Measurements from ENCODE around the gene COL26A1.
"Not testable (repeated sequence)": the region's sequence is repeated elsewhere in the genome, so short reads cannot be mapped to it uniquely, and the experiment has no call there.

COL26A1 gene

GRCh38 chr7:101362334-101363195, at the start of gene COL26A1:
Gene COL26A1, plus strand, starts transcription at chr7:101362875. Its CDS starts 158 bp downstream, at chr7:101363033.
- DNase-seq: no peak

GRCh38 chr7:101315336-101315735, 47.3 kb upstream of the COL26A1 start:
- no peak for DNase-seq

DNA sequence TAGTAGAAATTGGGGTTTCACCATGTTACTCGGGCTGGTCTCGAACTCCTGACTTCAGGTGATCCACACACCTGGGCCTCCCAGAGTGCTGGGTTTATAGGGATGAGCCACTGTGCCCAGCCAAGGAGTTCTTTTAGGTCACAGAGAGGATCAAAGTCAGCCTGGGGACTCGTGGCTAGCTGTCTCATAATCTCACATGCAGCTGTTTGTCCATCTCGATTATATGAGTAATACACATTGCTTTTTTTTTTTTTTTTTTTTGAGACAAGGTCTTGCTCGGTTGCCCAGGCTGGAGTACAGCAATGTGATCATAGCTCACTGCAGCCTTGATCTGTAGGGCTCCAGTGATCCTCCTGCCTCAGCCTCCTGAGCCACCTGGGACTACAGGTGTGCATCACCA, 43.3 kb upstream of the COL26A1 start:
- no peak for DNase-seq

- peak; percentile 55 for DNase-seq
Measured at GRCh38 chr7:101321491-101322401, 40.9 kb upstream of the COL26A1 start, which contains the start of gene IFT22. Gene IFT22, minus strand, starts transcription at chr7:101321812. Its CDS starts 103 bp downstream, at chr7:101321709.

DNA sequence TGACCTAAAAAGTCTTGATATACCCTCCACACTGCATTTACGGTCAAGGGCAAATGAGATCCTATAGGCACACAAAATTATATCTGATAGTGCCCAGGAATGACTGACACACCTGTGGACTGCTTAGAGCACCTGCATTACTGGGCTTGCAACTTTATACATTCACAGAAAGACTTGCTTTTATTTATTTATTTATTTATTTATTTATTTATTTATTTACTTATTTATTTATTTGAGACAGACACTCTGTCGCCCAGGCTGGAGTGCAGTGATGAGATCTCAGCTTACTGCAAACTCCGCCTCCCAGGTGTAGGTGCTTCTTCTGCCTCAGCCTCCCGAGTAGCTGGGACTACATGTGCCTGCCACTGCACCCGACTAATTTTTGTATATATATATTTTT, 34.5 kb upstream of the COL26A1 start:
- no peak for DNase-seq

GRCh38 chr7:101330011-101330484, 32.6 kb upstream of the COL26A1 start:
- no peak for DNase-seq

DNA sequence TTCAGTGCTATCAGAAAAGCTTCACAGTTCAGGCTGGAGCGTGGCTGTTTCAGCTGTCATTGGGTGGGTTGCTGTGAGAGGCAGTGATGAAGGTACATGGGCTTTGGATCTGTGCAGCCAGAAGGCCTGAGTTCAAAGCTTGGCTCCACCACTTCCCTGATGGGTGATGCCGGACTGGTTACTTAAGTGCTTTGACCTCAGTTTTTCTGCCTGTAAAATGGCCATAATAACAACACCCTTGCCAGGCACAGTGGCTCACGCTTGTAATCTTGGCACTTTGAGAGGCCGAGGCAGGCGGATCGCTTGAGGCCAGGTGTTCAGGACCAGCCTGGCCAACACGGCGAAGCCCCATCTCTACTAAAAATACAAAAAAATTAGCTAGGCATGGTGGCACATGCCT, 30.6 kb upstream of the COL26A1 start:
- DNase-seq: no peak

DNA sequence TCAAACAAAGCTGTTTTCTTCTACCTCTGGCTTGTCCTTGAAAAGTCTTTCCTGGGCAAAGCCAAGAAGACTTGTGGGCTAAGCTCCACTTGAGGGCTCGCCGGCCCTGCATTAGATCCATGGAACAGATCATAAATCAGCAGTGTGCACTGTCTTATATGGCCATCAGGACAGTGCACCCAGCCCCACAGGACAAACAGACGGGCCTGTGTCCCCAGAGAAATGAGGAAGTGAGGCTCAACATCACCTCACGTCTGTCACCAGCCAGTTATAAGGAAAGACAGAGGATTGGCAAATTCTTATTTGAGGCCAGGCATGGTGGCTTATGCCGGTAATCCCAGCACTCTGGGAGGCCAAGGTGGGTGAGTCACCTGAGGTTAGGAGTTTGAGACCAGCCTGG, 28.8 kb upstream of the COL26A1 start:
- DNase-seq: no peak

- no peak for DNase-seq
Measured at GRCh38 chr7:101340379-101340778, 22.3 kb upstream of the COL26A1 start.

GRCh38 chr7:101342892-101343291, 19.8 kb upstream of the COL26A1 start:
- DNase-seq: no peak

GRCh38 chr7:101347477-101347876, 15.2 kb upstream of the COL26A1 start:
- no peak for DNase-seq

DNA sequence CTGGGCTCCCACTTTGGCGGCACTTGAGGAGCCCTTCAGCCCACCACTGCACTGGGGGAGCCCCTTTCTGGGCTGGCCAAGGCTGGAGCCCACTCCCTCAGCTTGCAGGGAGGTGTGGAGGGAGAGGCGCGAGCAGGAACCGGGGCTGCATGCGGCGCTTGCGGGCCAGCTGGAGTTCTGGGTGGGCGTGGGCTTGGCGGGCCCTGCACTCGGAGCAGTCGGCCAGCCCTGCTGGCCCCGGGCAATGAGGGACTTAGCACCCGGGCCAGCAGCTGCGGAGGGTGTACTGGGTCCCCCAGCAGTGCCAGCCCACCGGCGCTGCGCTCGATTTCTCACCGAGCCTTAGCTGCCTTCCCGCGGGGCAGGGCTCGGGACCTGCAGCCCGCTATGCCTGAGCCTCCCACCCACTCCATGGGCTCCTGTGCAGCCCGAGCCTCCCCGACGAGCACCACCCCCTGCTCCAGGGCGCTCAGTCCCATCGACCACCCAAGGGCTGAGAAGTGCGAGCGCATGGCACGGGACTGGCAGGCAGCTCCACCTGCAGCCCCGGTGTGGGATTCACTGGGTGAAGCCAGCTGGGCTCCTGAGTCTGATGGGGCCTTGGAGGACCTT, 14.1 kb upstream of the COL26A1 start:
- DNase-seq: not testable (repeated sequence)

DNA sequence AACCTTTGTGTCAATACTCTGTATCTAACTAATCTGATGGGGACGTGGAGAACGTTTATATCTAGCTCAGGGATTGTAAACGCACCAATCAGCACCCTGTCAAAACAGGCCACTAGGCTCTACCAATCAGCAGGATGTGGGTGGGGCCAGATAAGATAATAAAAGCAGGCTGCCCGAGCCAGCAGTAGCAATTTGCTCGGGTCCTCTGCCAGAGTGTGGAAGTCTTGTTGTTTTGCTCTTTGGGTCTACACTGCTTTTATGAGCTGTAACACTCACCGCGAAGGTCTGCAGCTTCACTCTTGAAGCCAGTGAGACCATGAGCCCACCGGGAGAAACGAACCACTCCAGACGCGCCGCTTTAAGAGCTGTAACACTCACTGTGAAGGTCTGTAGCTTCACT, 13.4 kb upstream of the COL26A1 start:
- DNase-seq: not testable (repeated sequence)

DNA sequence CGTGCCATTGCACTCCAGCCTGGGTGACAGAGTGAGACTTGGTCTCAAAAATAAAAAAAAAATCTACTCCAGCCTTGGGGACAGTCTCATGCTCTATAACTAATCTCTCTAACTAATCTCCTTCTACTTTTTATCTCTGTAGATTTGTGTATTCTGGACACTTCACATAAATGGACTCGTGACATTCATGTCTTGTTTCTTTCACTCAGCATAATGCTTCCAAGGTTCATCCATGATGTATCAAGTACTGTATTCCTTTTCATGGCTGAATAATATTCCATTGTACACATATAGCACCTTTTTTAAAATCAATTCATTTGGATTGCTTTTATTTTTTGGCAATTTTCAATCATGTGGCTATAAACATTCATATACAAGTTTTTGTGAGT, 9.8 kb upstream of the COL26A1 start:
- no peak for DNase-seq

GRCh38 chr7:101357433-101357832, 5.2 kb upstream of the COL26A1 start:
- no peak for DNase-seq

DNA sequence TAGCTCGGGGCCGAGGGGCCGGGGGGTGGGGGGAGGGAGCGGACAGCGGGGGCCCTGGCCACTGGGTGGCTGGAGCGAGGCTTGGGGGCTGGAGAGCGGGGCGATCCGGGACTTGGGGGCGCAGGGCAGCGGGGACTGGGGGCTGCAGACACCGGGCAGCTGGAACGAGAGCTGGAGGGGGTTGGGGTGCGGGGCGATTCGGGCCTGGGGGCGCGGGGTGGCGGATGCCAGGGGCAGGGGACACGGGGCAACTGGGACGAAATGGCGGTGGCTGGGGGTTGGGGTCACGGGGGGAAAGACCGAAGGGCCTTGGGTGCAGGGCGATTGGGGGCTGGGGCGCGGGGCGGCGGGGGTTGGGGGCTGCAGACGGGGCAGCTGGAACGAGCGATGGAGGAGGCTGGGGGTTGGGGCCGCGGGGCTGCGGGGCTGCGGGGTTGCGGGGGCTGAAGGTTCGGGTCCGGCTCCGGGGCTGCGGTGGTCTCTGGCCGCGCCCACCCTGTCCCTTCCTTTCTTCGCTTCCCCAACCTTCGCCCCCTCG, 590 bp downstream of the COL26A1 start:
- DNase-seq: no peak

GRCh38 chr7:101363734-101364374, 1.2 kb downstream of the COL26A1 start:
- no peak for DNase-seq

DNA sequence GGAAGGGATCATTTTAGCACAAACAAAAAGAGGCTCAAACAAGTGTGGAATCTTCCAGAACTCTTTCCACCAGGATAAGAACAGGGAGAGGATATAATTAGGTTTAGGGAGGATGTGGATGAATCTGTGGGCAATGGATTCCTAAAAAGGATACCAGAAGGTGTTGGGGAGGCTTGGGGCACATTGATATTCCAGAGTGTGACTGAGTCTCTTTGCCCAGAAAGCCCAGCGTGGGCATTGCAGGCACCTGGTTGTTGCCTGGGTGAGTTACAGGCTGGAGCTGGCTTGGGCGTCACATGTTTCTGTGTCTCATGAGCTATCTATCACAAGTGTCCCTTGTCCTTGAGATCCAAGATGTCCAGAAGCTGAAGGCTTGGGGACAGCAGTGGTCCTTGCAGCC, 3.3 kb downstream of the COL26A1 start:
- no peak for DNase-seq

GRCh38 chr7:101367676-101368075, 5.0 kb downstream of the COL26A1 start:
- DNase-seq: no peak

DNA sequence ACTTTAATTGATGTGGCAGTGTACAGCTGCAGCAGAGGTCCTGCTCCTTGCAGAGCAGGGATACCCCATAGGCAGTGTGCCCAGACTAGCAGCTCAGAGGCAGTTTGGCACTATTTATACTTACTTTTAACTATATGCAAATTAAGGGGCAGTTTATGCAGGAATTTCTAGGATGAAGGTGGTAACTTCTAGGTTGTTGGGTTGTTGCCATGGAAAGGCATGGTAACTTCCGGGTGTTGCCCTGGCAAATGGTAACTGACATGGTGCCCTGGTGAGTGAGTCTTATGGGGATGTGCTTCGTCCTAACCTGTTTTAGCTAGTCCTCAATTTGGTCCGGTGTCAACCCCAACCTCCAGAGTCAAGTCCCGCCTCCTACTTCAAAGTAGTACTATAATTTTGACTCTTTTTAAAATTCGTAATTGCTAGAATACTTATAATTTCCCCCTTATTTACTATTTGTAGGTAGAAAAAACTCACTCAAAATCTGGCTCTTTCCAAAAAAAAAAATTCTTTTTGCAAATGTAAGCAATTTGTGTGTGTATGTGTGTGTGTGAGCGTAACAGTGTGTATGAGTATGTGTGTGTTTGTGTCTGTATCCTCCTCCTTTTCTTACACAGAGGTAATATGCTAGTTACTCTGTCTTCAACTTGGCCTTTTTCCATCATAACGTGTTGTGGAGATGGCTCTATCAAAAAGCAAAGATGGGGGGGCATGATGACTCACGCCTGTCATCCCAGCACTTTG, 5.9 kb downstream of the COL26A1 start:
- no peak for DNase-seq

DNA sequence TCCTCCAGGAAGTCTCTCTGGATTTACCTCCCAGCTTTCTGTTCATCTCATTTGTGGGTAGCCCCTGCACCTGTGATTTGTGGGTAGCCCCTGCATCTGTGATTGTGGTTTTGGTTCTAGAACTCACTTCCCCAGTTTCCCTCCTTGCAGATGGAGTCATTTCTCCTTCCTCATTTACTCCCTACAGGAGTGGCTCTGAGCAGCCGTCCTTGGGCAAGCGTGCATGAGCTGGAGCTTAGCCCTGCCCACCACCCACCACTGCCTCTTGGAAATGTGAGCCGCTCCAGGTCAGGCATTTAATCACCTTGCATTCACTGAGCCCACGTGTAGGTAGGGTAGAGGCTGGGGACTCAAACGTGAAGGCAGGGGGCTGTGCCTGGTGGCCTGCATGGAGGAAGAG, 8.2 kb downstream of the COL26A1 start:
- DNase-seq: no peak
